H9 (cell line): ENCODE measurements around the gene VSTM4. TPM values are rescaled to one million over a fixed set of nuclear protein-coding genes. Genes with fewer than 3 reads are reported as not detected.

ENCODE experiments used
- DNase-seq: peaks from one replicate; pipeline ENCODE4 v3.0.0-alpha.2; 2017
- H2AFZ ChIP-seq: one replicate; pipeline ENCODE4 v1.6.1; 2013; ENCODE audit warnings: mild to moderate bottlenecking, low read length, control low read depth, moderate library complexity
- H2AK5ac ChIP-seq: 2 replicates; pipeline ENCODE4 v1.6.1; 2013; ENCODE audit warnings: low read length, control low read depth, mixed read lengths; ENCODE audit not compliant: insufficient read length
- H2BK120ac ChIP-seq: one replicate; pipeline ENCODE4 v1.6.1; 2013; ENCODE audit warnings: low read depth, mild to moderate bottlenecking, low read length, control low read depth, inconsistent platforms; ENCODE audit not compliant: poor library complexity, severe bottlenecking
- H2BK12ac ChIP-seq: 2 replicates; pipeline ENCODE4 v1.6.1; 2013; ENCODE audit warnings: low read length, control low read depth, mixed read lengths, low read depth; ENCODE audit not compliant: insufficient read length
- H2BK15ac ChIP-seq: 2 replicates; pipeline ENCODE4 v1.6.1; 2013; ENCODE audit warnings: low read depth, low read length, control low read depth
- H2BK20ac ChIP-seq: one replicate; pipeline ENCODE4 v1.6.1; 2013; ENCODE audit warnings: low read depth, mild to moderate bottlenecking, low read length, control low read depth, inconsistent platforms; ENCODE audit not compliant: poor library complexity, severe bottlenecking
- H2BK5ac ChIP-seq: 2 replicates; pipeline ENCODE4 v1.6.1; 2013; ENCODE audit warnings: low read length, control low read depth, mixed read lengths; ENCODE audit not compliant: insufficient read length
- H3K14ac ChIP-seq: 2 replicates; pipeline ENCODE4 v1.6.1; 2013; ENCODE audit warnings: low read length, control low read depth; ENCODE audit not compliant: insufficient read depth
- H3K18ac ChIP-seq: 2 replicates; pipeline ENCODE4 v1.6.1; 2013; ENCODE audit warnings: low read depth, mild to moderate bottlenecking, mixed read lengths, low read length, control low read depth; ENCODE audit not compliant: insufficient read length
- H3K23ac ChIP-seq: 2 replicates; pipeline ENCODE4 v1.6.1; 2013; ENCODE audit warnings: low read length, control low read depth, mixed read lengths, low read depth; ENCODE audit not compliant: insufficient read length
- H3K23me2 ChIP-seq: 2 replicates; pipeline ENCODE4 v1.6.1; 2013; ENCODE audit warnings: low read depth, mild to moderate bottlenecking, mixed read lengths, low read length, control low read depth; ENCODE audit not compliant: insufficient read length, poor library complexity, severe bottlenecking
- H3K27ac ChIP-seq: 2 replicates; pipeline ENCODE4 v1.5.1; 2013; ENCODE audit warnings: low read length, control low read depth, mixed read lengths, low read depth; ENCODE audit not compliant: insufficient read length
- H3K27me3 ChIP-seq: 2 replicates; pipeline ENCODE4 v1.6.1; 2013; ENCODE audit warnings: low read length, control low read depth, inconsistent platforms; ENCODE audit not compliant: insufficient read depth
- H3K4ac ChIP-seq: 2 replicates; pipeline ENCODE4 v1.6.1; 2013; ENCODE audit warnings: low read depth, mild to moderate bottlenecking, control low read depth, inconsistent platforms, low read length, moderate library complexity
- H3K4me1 ChIP-seq: 2 replicates; pipeline ENCODE4 v1.6.1; 2013; ENCODE audit warnings: low read length, control low read depth, inconsistent platforms; ENCODE audit not compliant: insufficient read depth
- H3K4me2 ChIP-seq: 2 replicates; pipeline ENCODE4 v1.6.1; 2013; ENCODE audit warnings: low read length, control low read depth, mixed read lengths; ENCODE audit not compliant: insufficient read length, insufficient read depth
- H3K56ac ChIP-seq: 2 replicates; pipeline ENCODE4 v1.6.1; 2013; ENCODE audit warnings: low read depth, mild to moderate bottlenecking, mixed read lengths, low read length, control low read depth; ENCODE audit not compliant: insufficient read length
- H3K79me1 ChIP-seq: 2 replicates; pipeline ENCODE4 v1.6.1; 2013; ENCODE audit warnings: low read depth, mild to moderate bottlenecking, moderate library complexity, low read length, control low read depth, inconsistent platforms; ENCODE audit not compliant: insufficient read depth, poor library complexity, severe bottlenecking
- H3K79me2 ChIP-seq: 2 replicates; pipeline ENCODE4 v1.6.1; 2013; ENCODE audit warnings: low read length, control low read depth, inconsistent platforms; ENCODE audit not compliant: insufficient read depth
- H3K9ac ChIP-seq: 2 replicates; pipeline ENCODE4 v1.6.1; 2013; ENCODE audit warnings: low read length, control low read depth, mixed read lengths; ENCODE audit not compliant: insufficient read length; ENCODE audit errors: extremely low read depth
- H3K9me3 ChIP-seq: one replicate; pipeline ENCODE4 v1.6.1; 2013; ENCODE audit warnings: low read depth, low read length, inconsistent platforms; ENCODE audit not compliant: control insufficient read depth
- H3T11ph ChIP-seq: one replicate; pipeline ENCODE4 v1.6.1; 2013; ENCODE audit warnings: mild to moderate bottlenecking, low read length, control low read depth, inconsistent platforms
- H4K20me1 ChIP-seq: one replicate; pipeline ENCODE4 v1.6.1; 2013; ENCODE audit not compliant: control insufficient read depth, insufficient read length, insufficient read depth
- H4K5ac ChIP-seq: 2 replicates; pipeline ENCODE4 v1.6.1; 2013; ENCODE audit warnings: low read depth, mild to moderate bottlenecking, mixed read lengths, low read length, control low read depth; ENCODE audit not compliant: insufficient read length
- H4K8ac ChIP-seq: replicated peaks from 2 replicates; pipeline ENCODE4 v1.6.1; 2013; ENCODE audit warnings: low read length, control low read depth, mixed read lengths, low read depth; ENCODE audit not compliant: insufficient read length
- H4K91ac ChIP-seq: 2 replicates; pipeline ENCODE4 v1.6.1; 2013; ENCODE audit warnings: low read depth, mild to moderate bottlenecking, moderate library complexity, mixed read lengths, low read length, control low read depth; ENCODE audit not compliant: insufficient read length
- H3K27ac Mint-ChIP-seq, 3 experiments: 2 replicates in 2 of 3; 3 replicates in 1 of 3; pipeline ENCODE4 v1.8.0; 2020 to 2021; ENCODE audit warnings: mixed read lengths in 3 of 3, mild to moderate bottlenecking in 1 of 3, moderate library complexity in 1 of 3
- H3K27me3 Mint-ChIP-seq: 2 replicates; pipeline ENCODE4 v1.8.0; 2021; ENCODE audit warnings: low read depth, mild to moderate bottlenecking, moderate library complexity, mixed read lengths
- H3K36me3 Mint-ChIP-seq, 3 experiments: 2 replicates in 2 of 3; 3 replicates in 1 of 3; pipeline ENCODE4 v1.8.0; 2020 to 2021; ENCODE audit warnings: low read depth in 3 of 3, mixed read lengths in 3 of 3; ENCODE audit not compliant: insufficient read depth in 1 of 3
- H3K4me1 Mint-ChIP-seq, 2 experiments: 2 replicates each; pipeline ENCODE4 v1.8.0; 2020; ENCODE audit warnings: mixed read lengths in 2 of 2
- H3K4me3 Mint-ChIP-seq, 2 experiments: 2 replicates in 1 of 2; 3 replicates in 1 of 2; pipeline ENCODE4 v1.8.0; 2020 to 2021; ENCODE audit warnings: mild to moderate bottlenecking in 2 of 2, mixed read lengths in 2 of 2, moderate library complexity in 1 of 2
- H3K9me3 Mint-ChIP-seq, 2 experiments: 2 replicates in 1 of 2; 3 replicates in 1 of 2; pipeline ENCODE4 v1.8.0; 2020; ENCODE audit warnings: mild to moderate bottlenecking in 2 of 2, mixed read lengths in 2 of 2, moderate library complexity in 1 of 2
- CTCF ChIP-seq: fragments of 200-600 bp; sonication (generic); conservative IDR thresholded peaks from 3 replicates; pipeline ENCODE4 v1.8.0; 2021; ENCODE audit warnings: antibody characterized with exemption, mild to moderate bottlenecking
- WGBS: extraction: QIAGEN DNeasy Blood & Tissue Kit; methylation state at CpG from one replicate; pipeline ENCODE4 v1.1.7; 2013; ENCODE audit warnings: missing lambda C conversion rate, low lambda C conversion rate, mixed read lengths; ENCODE audit not compliant: insufficient read length; ENCODE audit errors: extremely low coverage; 5-methylcytosine and 5-hydroxymethylcytosine counted together
- total RNA-seq: library from RNA; stranded (reverse); gene quantifications from 2 replicates; pipeline ENCODE4 v1.2.1, GENCODE V29; 2021

VSTM4 gene
- total RNA-seq, 1 experiment from 2014 or later: 0.44 TPM

- no peak overlapping the region for H3K4me3 Mint-ChIP-seq
- Histone ChIP-seq H3K18ac (no peak overlapping the region), H3K56ac (no peak overlapping the region), H2BK20ac (no peak overlapping the region), H3K23ac (no peak overlapping the region), H2BK15ac (no peak overlapping the region), H3T11ph (no peak overlapping the region), H3K14ac (no peak overlapping the region), H3K79me1 (no peaks in the 10 kb centered on the region), H2BK12ac (no peak overlapping the region), H3K9me3 (no peaks in the 10 kb centered on the region), H2AK5ac (no peak overlapping the region), H2BK5ac (no peak overlapping the region), H4K5ac (no peak overlapping the region), H3K4ac (no peak overlapping the region), H3K27me3 (no peaks in the 10 kb centered on the region), H3K4me2 (no peak overlapping the region), H3K27ac (no peak overlapping the region), H2BK120ac (no peak overlapping the region), H4K91ac (no peak overlapping the region), H3K79me2 (no peaks in the 10 kb centered on the region), H2AFZ (no peak overlapping the region), H4K8ac (no peak overlapping the region), H3K23me2 (no peaks in the 10 kb centered on the region), H3K9ac (no peak overlapping the region), H4K20me1 (no peaks in the 10 kb centered on the region), H3K4me1 (no peaks in the 10 kb centered on the region)
- H3K27me3 Mint-ChIP-seq: no peaks in the 10 kb centered on the region
- H3K4me1 Mint-ChIP-seq: no peaks in the 10 kb centered on the region
- no peaks in the 10 kb centered on the region for H3K36me3 Mint-ChIP-seq
- no peak for TF ChIP-seq CTCF
- no peak overlapping the region for H3K27ac Mint-ChIP-seq
- H3K9me3 Mint-ChIP-seq: no peaks in the 10 kb centered on the region
- no peak for DNase-seq
- no CpG with 5 or more reads among the region's 7 CpGs for WGBS
Measured at GRCh38 chr10:49037187-49037586, 78.1 kb downstream of the VSTM4 start.
